ENCODE measurements around the gene FOXP4.

DNA sequence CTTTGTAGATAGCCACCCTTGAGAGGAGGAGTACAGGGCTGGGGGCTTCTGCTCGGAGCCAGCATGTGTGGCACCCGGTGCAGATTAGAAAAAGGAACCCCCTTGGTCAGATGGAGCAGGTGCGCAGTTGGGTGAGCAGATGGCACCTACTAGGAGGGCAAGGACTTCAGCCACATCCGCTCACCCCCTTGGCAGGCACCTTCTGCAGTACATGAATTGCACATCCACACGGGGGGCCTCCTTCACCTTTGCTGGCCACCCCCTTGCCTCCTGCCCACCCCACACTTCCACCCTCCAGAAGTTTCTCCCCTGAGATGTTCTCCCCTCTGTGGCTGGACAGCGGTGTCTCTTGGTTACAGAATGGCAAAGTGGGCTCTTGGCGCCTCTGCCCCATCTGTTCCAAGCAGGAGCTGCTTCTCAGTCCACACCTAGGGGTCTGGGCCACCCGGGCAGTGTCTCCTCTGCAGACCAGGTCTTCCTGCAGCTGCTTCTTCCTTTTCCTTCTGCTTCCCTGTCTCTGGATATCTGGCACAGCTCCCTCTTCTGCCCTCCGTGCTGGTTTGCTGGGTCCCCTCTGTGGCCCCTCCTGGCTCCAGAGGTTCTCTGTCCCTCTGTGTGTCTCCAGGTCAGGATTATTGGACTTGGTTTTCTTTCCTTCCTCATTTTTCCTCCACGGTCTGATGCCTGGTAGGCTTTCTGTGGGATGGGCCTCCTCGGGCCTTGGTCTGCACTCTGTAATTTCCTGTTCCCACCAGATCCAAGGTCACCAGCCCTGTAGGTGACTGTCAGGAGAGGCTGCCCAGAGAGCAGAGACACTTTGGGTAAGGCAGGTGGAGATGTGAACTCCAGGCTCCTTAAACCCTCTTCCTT lies 96.1 kb downstream of the FOXP4 start:
- TF ChIP-seq, protein P1, sequence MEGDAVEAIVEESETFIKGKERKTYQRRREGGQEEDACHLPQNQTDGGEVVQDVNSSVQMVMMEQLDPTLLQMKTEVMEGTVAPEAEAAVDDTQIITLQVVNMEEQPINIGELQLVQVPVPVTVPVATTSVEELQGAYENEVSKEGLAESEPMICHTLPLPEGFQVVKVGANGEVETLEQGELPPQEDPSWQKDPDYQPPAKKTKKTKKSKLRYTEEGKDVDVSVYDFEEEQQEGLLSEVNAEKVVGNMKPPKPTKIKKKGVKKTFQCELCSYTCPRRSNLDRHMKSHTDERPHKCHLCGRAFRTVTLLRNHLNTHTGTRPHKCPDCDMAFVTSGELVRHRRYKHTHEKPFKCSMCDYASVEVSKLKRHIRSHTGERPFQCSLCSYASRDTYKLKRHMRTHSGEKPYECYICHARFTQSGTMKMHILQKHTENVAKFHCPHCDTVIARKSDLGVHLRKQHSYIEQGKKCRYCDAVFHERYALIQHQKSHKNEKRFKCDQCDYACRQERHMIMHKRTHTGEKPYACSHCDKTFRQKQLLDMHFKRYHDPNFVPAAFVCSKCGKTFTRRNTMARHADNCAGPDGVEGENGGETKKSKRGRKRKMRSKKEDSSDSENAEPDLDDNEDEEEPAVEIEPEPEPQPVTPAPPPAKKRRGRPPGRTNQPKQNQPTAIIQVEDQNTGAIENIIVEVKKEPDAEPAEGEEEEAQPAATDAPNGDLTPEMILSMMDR (conservative IDR thresholded peaks at IDR 0.05; ENCODE audit: low read length), result no peak
- no peak for TF ChIP-seq EZH2phosphoT487 (IDR thresholded peaks at IDR 0.05; ENCODE audit: borderline replicate concordance, low read depth, low read length)

All from OCI-LY7 (cell line).